HG02610 (cell line): ENCODE measurements around the gene CNNM1.

ENCODE experiments used
- ATAC-seq: cut with Tn5 transposase; IDR thresholded peaks from one replicate; pipeline ENCODE4 v1.9.1; 2021; ENCODE audit warnings: mild to moderate bottlenecking, moderate library complexity; ENCODE audit not compliant: unreplicated experiment

The CNNM1 gene

DNA sequence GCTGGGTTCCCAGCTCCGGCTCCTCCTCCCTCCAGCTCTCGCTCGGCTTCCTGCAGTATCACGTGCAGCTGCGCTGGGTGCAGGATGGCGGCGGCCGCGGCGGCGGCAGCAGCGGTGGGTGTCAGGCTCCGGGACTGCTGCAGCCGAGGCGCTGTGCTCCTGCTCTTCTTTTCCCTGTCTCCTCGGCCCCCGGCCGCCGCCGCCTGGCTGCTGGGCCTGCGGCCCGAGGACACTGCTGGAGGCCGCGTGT lies at the start of gene CNNM1:
Gene CNNM1, plus strand, starts transcription at position 53 of the 250 bp plus-strand sequence. Its CDS starts 32 bp downstream, at position 85.
- ATAC-seq: peak; percentile 79

- ATAC-seq: peak; percentile 53
Observed at GRCh38 chr10:99279626-99280111, 49.5 kb upstream of the CNNM1 start.

DNA sequence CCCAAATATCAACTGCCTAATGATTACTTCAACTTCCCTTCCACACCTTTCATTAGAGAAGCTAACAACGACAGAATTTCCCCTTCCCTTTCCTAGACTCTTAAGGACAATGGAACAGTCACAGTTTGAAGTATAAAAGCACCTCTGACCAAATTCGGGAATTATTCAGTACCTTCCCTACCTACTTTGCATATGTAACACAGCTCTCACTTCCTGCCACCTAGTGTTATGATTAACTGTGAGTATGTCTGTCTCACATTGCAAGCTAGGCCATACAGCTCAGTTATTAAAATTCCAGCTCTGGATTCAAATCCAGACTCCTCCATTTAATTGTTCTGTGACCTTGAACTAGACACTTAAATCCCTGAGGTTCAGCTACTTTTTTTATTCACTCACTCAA lies 48.7 kb upstream of the CNNM1 start:
- peak; percentile 88 for ATAC-seq

GRCh38 chr10:99285881-99286280 lies 43.3 kb upstream of the CNNM1 start:
- no peak for ATAC-seq

GRCh38 chr10:99290306-99290705 lies 38.9 kb upstream of the CNNM1 start:
- ATAC-seq: no peak

DNA sequence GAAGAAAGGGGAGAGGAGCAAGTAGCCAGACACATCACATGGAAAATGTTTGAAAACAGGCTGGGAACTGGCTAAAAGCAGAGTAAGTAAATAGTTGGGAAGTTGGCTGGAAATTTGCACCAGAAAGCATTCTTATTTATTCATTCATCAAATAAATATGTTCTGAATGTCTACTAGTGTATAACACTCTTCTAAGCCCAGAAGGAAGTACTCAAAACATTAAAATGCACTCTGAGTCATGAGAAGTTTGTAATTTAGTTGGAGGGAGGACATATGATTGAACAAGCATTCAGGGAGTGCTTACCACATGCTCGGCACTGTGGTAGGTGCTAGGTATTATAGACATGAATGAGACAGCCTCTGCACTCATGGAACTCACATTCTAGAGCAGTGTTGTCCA lies 37.0 kb upstream of the CNNM1 start:
- ATAC-seq: no peak

DNA sequence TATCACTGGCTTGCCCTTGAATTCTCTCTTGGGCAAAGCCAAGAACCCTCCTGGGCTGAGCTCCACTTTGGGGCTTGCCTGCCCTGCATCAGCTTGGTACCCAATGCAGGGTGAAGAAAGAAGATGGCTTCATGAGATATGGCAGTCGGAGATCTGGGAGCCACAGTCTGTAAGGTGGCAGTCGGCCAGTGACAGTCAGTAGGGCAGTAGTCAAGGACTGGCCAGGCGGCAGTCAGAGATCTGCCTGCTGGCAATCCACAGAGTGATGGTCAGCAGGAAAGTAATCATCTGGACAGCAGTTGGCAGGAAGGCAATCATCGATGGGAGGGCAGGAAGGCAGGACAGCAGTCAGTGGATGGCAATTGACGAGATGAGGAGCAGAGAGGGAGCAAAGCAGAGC lies 32.6 kb upstream of the CNNM1 start:
- ATAC-seq: no peak

- ATAC-seq: no peak
Observed at GRCh38 chr10:99297033-99297432, 32.1 kb upstream of the CNNM1 start.

- no peak for ATAC-seq
Observed at GRCh38 chr10:99303899-99304861, 25.0 kb upstream of the CNNM1 start.

- no peak for ATAC-seq
Observed at GRCh38 chr10:99304862-99305229, 24.3 kb upstream of the CNNM1 start.

DNA sequence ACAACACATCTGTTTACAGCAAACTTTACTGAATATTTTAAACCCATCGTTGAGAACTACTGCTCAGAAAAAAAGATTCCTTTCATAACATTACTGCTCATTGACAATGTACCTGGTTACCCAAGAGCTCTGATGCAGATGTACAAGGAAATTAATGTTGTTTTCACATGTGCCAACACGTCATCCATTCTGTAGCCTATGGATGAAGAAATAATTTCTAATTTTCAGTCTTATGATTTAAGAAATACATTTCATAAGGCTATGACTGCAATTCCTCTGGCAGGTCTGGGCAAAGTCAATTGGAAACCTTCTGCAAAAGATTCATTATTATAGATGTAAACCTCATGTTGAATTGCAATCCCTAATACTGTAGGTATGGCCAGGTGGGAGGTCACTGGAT lies 16.7 kb upstream of the CNNM1 start:
- no peak for ATAC-seq

- no peak for ATAC-seq
Observed at GRCh38 chr10:99315853-99316252, 13.3 kb upstream of the CNNM1 start.

GRCh38 chr10:99316374-99316773 lies 12.8 kb upstream of the CNNM1 start:
- ATAC-seq: no peak

GRCh38 chr10:99318048-99318447 lies 11.1 kb upstream of the CNNM1 start:
- ATAC-seq: no peak

DNA sequence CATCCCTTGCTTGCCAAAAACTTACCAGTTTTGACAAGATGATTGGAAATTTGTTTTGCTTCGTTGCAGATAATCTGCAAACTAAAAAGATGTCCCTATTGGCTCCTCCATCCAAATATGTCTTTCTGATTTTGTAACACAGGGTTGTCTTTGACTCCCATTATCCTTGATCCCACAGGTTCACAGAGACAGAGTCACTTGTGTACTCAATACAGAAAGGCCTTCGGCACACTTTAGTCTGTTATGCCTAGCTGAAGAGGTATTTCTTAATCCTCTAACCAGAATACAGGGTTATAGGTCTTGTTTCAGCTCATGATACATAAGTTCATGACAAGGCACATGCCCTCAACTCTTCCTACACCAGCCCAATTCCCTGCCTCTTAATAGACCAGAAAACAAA lies 10.7 kb upstream of the CNNM1 start:
- no peak for ATAC-seq

DNA sequence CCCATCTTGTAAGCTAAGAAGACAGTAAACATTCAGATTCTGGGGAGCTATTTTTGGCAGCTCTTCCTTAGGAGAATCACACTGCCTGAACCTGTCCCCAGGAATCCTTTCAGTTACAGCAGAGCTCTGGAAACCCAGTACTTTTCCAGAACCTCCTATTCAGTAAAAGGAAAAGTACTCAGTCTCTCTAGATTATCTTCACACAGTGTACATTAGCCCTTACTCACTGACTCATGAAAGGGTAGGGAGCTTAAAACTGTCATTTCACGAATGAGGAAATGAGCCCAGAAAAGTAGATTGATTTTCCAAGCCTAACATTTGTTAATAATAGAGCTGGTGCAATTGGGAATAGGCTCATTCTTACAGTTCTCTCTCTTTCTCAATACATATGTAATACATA lies 3.9 kb upstream of the CNNM1 start:
- ATAC-seq: no peak

- no peak for ATAC-seq
Observed at GRCh38 chr10:99326871-99327270, 2.3 kb upstream of the CNNM1 start.

DNA sequence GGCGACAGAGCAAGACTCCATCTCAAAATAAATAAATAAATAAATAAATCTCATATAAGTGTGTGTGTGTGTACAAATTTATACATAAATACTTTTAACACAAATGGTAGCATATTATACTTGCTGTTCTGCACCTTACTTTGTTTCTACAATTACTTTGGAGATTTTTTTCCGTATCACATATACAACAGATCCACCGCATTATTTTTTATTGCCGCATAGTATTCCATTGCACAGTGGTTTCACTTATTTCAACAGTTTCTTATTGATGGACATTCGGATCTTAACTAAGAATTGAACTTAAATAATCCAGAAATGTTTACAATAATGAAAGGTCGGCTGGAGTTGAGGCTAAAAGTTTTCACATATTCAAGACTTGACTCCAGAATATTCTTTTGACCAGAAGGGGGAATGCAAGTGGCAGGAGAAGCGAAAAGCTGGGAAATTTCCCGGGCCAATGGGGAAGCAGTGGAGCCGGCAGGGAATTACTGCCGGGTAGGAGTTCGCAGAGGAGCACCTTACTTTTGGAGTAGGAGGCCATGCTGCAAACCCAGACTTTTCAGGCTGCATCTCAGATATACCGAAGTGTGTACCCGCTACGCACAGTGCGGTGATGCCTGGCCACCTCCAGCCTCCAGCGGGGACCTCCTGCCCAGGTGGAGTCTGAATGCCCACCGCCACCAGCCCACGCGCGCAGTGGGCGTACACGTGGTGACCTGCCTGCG lies 415 bp upstream of the CNNM1 start:
- no peak for ATAC-seq

DNA sequence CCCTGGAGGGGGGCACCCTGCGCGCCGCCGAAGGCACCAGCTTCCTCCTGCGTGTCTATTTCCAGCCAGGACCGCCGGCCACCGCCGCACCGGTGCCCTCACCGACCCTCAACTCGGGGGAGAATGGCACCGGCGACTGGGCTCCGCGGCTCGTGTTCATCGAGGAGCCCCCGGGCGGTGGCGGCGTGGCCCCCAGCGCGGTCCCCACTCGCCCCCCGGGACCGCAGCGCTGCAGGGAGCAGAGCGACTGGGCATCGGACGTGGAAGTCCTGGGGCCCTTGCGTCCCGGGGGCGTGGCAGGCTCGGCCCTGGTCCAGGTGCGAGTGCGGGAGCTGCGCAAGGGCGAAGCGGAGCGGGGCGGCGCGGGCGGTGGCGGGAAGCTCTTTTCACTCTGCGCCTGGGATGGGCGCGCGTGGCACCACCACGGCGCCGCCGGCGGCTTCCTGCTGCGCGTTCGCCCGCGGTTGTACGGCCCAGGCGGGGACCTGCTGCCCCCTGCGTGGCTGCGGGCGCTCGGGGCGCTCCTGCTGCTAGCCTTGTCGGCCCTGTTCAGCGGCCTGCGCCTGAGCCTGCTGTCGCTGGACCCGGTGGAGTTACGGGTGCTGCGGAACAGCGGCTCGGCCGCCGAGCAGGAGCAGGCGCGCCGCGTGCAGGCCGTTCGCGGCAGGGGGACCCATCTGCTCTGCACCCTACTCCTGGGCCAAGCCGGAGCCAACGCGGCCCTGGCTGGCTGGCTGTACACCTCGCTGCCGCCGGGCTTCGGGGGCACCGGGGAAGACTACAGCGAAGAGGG lies 594 bp downstream of the CNNM1 start:
- peak; percentile 42 for ATAC-seq

DNA sequence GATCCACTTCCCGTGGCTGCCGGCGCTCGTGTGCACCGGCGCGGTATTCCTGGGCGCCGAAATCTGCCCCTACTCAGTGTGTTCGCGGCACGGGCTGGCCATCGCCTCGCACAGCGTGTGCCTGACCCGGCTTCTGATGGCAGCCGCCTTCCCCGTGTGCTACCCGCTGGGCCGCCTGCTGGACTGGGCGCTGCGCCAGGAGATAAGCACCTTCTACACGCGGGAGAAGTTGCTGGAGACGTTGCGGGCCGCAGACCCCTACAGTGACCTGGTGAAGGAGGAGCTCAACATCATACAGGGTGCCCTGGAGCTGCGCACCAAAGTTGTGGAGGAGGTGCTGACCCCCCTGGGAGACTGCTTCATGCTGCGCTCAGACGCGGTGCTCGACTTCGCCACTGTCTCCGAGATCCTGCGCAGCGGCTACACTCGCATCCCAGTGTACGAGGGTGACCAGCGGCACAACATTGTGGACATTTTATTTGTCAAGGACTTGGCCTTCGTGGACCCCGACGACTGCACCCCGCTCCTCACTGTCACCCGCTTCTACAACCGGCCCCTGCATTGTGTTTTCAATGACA lies 1.3 kb downstream of the CNNM1 start:
- ATAC-seq: peak; percentile 9

DNA sequence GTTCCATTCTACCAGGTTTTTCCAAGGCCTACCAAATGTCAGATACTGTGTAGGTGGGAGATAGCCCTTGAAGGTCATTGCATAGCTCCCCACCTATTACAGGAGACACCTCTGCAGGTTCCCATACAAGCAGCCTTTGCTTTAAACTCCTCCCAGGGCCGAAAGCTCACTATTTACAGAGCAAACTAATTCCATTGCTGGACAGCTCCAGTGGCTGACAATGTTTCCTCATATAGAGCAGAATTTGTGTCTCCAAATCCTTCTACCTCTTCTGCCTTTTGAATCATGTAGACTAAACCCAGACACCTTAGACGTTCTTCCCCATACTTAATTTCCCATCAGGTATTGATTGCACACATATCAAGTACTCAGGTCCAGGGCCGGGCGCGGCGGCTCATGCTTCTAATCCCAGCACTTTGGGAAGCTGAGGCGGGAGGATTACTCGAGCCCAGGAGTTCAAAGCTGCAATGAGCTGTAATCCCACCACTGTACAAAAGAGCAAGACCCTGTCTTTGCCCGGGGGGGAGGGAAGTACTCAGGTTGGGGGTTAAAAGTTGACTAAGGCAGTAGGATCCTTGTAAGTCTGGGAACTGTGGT lies 2.1 kb downstream of the CNNM1 start:
- no peak for ATAC-seq
